Hematopoietic multipotent progenitor cell treated with erythropoietin and hydrocortisone succinate and interleukin-3 and kit ligand, for 4 days (in vitro differentiated cells): Measurements from ENCODE around the gene MEGF11.
"Not testable (repeated sequence)": the region's sequence is repeated elsewhere in the genome, so short reads cannot be mapped to it uniquely, and the experiment has no call there.

Experiments
- DNase-seq: peaks from one replicate; pipeline ENCODE4 v3.0.0-alpha.2; 2015

Gene MEGF11

DNA sequence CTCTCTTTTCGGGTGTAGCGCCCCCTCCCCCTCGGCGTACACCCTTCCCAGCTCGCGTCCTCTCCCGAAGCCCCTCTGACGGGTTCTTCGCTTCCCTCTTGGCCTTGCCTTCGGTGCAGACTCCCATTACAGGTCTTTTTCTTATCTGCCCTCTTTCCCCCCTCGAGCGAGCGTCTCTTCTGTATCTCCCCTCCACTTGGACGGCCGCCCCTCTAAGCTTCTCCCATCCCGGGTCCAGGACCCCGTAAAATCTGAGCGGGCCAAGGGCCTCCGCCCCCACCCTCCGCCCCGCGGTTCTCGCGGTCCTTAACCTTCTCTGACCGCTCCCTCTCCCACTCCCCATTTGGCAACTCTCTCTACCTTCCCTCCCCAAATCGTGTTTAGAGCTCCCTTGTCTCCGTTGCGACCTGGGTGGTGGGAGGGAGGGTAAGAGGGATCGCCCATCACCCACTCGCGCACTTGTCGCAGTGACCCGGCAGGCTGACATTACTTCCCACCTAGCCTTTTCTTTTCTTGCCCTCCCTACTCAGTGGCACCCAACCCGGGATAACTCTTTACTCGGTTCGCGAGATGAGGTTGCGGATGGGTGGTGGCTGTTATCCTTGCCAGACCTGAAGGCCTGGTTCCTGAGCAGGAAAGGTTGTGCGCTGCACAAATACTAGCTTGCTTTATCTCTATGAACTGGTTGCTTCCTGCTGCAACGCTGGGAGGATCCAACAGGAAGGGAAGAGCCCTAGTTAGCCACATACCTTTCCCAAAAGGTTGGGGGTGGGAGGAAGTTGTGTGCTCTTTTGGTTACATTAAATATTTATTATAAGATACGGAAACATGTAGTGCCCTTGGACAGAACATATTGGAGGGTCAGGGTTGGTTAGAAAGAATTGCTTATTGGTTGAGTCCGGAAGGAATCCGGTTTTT lies 383.3 kb downstream of the MEGF11 start:
- DNase-seq = peak; percentile 80

DNA sequence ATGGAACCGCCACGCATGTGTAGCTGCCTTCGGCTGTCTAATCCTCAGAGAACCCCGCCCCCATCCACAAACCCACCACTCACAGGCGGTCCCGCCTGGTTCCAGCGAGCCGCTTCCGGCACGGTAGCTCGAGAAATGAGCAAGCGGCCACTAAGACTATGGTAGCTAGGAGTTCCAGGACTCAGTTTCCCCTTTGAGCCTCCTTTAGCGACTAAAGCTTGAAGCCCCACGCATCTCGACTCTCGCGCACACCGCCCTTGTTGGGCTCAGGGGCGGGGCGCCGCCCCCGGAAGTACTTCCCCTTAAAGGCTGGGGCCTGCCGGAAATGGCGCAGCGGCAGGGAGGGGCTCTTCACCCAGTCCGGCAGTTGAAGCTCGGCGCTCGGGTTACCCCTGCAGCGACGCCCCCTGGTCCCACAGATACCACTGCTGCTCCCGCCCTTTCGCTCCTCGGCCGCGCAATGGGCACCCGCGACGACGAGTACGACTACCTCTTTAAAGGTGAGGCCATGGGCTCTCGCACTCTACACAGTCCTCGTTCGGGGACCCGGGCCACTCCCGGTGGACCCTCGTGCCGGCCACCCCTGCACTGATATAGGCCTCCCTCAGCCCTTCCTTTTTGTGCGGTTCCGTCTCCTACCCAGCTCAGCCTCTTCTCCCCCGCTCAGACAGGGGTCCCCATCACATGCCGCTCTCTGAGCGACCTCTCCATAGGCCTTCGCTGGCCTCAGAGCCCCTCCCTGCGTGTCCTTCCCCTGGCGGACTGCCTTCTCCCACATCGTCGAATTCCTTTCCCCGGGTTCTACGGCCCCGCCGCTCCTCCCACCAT lies 384.2 kb downstream of the MEGF11 start, which contains the start of gene RAB11A:
Gene RAB11A (plus strand): TSS at position 366 of the 828 bp plus-strand sequence. CDS start 95 bp downstream, at position 461.
- peak; percentile 99 for DNase-seq

- no peak for DNase-seq
Measured at GRCh38 chr15:65868546-65869125, 384.9 kb downstream of the MEGF11 start.

DNA sequence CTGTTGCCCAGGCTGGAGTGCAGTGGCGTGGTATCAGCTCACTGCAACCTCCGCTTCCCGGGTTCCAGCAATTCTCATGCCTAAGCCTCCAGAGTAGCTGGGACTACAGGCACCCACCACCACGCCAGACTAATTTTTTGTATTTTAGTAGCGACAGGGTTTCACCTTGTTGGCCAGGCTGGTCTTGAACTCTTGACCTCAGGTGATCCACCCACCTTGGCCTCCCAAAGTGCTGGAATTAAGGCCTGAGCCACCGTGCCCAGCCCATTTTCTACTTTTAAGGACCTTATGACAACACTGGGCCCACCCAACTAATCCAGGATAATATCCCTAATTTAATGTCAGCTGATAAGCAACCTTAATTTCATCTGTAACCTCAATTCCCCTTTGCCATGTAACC lies 385.6 kb downstream of the MEGF11 start:
- not testable (repeated sequence) for DNase-seq

DNA sequence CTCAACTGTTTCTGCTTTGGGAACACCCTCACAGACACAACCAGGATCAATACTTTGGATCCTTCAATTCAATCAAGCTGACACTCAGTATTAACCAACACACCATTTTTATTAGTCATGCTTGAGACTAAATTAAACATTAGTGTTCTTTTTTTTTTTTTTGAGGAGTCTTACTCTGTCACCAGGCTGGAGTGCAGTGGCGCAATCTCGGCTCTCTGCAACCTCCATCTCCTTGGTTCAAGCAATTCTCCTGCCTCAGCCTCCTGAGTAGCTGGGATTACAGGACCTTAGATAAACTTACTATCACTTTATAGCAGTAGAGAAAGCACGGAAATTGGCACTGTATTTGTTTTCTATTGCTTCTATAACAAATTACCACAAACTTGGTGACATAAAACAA lies 386.3 kb downstream of the MEGF11 start:
- no peak for DNase-seq

- no peak for DNase-seq
Measured at GRCh38 chr15:65863106-65863505, 390.4 kb downstream of the MEGF11 start.

DNA sequence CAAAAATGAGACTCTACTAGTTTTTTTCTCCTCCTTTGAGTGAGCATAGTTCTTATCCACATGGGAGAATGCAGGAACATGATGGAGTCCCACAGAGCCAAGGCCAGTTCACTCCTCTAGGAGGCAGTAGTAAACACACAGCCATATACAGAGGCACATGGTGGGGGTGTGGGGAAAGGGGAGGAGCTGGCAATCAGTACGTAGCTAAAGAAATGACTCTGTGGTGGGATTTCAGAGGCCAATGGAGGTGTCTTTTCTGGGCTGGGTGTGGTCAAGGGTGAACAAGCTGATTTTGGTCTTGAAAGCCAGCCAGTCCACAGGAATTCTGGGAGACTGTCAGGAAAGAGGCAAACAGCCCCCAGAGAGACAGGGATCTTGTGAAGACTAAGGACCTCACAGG lies 390.9 kb downstream of the MEGF11 start:
- DNase-seq = peak; percentile 89

GRCh38 chr15:65857718-65858402 lies 395.7 kb downstream of the MEGF11 start:
- no peak for DNase-seq

DNA sequence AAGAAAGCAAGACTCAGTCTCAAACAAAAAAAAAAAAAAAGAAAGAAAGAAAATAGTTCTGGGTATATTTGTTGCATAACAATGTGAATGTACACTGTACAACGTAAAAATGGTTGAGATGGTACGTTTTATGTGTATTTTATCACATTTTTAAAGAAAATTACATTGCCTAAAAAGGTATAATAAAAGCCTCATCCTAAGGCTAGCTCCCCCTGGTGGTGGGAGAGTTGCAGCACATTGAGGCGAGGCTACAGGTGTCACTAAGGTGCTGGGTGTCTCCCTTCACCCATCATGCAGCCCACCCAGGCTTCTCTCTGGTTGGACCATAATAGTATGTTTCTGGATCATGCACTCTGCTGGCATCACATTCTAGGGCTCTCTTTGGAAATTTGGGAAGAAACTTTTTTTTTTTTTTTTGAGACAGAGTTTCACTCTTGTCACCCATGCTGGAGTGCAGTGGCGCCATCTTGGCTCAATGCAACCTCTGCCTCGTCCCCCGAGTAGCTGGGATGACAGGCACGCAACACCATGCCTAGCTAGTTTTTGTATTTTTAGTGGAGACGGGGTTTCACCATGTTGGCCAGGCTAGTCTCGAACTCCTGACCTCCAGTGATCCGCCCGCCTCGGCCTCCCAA lies 396.6 kb downstream of the MEGF11 start:
- DNase-seq = peak; percentile 87

DNA sequence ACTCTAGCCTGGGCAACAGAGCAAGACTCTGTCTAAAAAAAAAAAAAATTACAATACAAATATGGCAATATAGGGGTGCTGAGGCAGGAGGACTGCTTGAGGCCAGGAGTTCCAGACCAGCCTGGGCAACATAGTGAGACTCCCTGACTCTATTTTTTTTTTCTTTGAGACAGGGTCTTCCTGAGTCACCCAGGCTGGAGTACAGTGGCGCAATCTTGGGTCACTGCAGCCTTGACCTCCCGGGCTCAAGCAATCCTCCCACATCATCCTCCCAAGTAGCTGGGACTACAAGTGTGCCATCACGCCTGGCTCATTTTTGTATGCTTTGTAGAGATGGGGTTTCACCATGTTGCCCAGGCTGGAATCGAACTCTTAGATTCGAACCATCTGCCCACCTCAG lies 401.6 kb downstream of the MEGF11 start:
- DNase-seq = no peak

DNA sequence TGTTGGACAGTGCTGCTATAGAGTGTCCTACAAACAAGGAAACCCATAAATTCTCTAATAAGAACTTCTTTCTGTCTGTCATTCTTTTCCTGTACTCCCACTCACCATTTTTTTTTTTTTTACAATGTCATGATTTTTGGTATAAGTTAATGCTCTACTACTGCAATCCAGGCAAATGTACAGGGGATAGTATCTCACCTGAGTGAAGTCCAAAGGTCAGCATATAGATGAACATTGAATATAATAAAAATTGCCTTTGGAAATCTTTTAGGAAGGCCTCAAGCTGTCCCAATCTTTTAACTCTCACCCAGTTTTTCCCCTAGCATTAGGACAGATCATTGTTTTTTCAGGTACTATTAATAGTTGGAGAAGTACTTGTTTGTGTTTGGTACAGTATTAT lies 405.6 kb downstream of the MEGF11 start:
- DNase-seq = no peak

- DNase-seq = no peak
Measured at GRCh38 chr15:65845826-65846519, 407.6 kb downstream of the MEGF11 start.
